GM10266 (cell line): ENCODE data around the gene SOCS4.

Source experiments
- DNase-seq: peaks from one replicate; pipeline ENCODE4 v3.0.0; 2012; ENCODE audit errors: extremely low spot score
- TF ChIP-seq, protein P1 (sequence below): IDR thresholded peaks from 2 replicates; pipeline ENCODE4 v1.5.1; 2012; ENCODE audit warnings: mild to moderate bottlenecking, low read depth; ENCODE audit not compliant: control insufficient read depth, insufficient read depth; ENCODE audit errors: missing control alignments

SOCS4 gene

DNA sequence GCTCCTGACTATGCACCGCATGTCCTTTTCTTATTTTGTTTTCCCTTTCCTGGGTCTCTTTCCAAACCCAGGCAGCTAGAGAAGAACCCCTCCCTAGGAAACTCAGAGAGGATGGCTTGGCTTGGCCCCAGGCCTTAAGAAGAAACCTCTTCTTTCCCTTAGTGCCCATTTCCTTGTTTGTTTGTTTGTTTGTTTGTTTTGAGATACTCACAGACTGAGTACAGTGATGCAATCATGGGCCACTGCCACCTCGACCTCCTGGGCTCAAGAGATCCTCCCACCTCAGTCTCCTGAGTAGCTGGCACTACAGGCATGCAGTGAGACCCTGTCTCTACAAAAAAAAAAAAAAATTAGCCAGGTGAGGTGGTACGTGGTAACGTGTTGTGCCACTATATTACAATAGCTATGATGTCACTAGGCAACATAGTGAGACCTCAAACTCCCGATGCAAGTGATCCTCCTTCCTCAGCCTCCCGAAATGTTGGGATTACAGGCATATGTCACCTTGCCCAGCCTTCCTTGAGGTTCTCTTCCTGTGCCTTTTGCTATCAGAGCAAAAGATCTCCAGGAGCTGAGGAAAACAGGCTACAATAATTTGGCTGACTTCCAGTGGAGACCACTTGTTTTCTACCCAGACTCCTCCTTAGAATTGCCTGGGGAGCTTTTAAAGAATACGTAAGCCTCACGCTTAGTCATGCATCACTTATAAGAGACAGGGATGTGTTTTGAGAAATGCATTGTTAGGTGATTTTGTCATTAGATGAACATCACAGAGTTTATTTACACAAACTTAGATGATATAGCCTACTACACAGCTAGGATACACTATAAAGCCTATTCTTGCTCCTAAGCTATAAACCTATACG, 67.5 kb downstream of the SOCS4 start:
- TF ChIP-seq, protein P1, sequence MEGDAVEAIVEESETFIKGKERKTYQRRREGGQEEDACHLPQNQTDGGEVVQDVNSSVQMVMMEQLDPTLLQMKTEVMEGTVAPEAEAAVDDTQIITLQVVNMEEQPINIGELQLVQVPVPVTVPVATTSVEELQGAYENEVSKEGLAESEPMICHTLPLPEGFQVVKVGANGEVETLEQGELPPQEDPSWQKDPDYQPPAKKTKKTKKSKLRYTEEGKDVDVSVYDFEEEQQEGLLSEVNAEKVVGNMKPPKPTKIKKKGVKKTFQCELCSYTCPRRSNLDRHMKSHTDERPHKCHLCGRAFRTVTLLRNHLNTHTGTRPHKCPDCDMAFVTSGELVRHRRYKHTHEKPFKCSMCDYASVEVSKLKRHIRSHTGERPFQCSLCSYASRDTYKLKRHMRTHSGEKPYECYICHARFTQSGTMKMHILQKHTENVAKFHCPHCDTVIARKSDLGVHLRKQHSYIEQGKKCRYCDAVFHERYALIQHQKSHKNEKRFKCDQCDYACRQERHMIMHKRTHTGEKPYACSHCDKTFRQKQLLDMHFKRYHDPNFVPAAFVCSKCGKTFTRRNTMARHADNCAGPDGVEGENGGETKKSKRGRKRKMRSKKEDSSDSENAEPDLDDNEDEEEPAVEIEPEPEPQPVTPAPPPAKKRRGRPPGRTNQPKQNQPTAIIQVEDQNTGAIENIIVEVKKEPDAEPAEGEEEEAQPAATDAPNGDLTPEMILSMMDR: no peak
- no peak for DNase-seq

DNA sequence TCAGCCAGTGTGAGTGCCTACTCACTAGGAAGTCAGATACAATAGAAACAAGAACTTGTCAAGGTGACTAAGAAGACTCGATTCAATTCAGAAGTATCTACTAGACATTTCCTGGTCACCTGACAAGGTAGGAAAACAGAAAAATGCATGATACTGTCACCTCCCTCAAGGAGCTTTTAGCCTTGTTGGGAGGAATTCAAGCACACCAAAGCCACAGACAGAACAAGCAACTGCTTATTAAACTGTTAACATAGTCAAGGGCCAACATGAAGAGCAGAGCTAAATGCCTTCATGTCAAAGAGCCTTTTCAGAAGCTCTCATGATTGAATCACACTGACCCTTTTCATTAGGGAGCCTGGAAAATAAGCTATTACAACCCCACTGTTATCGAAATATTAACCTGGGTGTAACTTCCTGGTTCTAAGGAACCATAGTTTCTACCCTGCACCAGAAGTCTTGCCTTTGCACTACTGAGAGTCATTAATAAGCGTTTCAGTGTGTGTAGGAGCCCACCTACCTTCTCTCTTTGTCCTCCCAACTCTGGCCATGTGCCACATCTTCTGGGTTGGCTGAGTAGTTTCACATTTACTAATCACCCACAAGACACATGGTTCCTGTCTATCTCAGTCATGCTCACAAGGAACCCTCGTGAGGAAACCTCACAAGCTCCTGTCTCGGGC, 71.0 kb downstream of the SOCS4 start:
- DNase-seq: peak; percentile 80
- TF ChIP-seq, protein P1: no peak

DNA sequence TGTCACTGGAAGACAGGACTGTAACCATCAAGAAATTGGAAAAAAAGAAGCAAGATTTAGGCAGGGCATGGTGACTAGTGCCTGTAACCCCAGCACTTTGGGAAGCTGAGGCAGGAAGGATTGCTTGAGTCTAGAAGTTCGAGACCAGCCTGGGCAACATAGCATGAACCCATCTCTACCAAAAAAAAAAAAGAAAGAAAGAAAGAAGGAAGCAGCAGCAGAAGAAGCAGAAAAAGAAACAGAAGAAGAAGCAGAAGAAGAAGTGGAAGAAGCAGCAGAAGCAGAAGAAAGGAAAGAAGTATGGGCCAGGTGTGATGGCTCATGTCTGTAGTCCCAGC, 71.5 kb downstream of the SOCS4 start:
- TF ChIP-seq, protein P1: no peak
- no peak for DNase-seq
